Endothelial cell of umbilical vein (primary cell): ENCODE results near the gene FIZ1. TPM values are rescaled to one million over a fixed set of nuclear protein-coding genes. Genes with fewer than 3 reads are reported as not detected.
A peak's percentile ranks its signal among the peaks of the same experiment; 100 is the strongest.

Source experiments
- BruUV-seq: library from RNA; stranded (reverse); fragments of 400-500 nt; replicated peaks from 2 replicates; lab custom pipeline; 2021; lab: Mats Ljungman, UMichigan
- CTCF ChIA-PET: fragments of 300-600, 350-600 bp; sonication (Branson Sonifier 250); formaldehyde crosslinking; loops from one replicate; lab custom pipeline; 2021; ENCODE audit warnings: antibody characterized with exemption, inconsistent platforms; lab: Charles Lee
- POLR2A ChIA-PET: fragments of 300-600, 350-600 bp; sonication (Branson Sonifier 250); formaldehyde crosslinking; loops from one replicate; lab custom pipeline; 2021; ENCODE audit warnings: antibody characterized with exemption, inconsistent platforms; lab: Charles Lee
- DNase-seq: peaks from one replicate; pipeline ENCODE4 v3.0.0-alpha.2; 2011; ENCODE audit warnings: low read depth, low spot score
- FAIRE-seq: peaks from 2 replicates; lab custom pipeline; 2011; peaks lifted over from hg19 to GRCh38; lab: Jason Lieb, UNC
- H2AFZ ChIP-seq: 2 replicates; pipeline ENCODE4 v1.6.0; 2012; ENCODE audit warnings: low read depth, low read length, control low read depth, inconsistent platforms
- H3K27ac ChIP-seq: 2 replicates; pipeline ENCODE4 v1.5.1; 2011; ENCODE audit warnings: low read depth, mild to moderate bottlenecking, control low read depth, low read length, moderate library complexity; ENCODE audit not compliant: insufficient read depth
- H3K27me3 ChIP-seq, 2 experiments: 2 replicates each; pipeline versions ENCODE4 v1.6.0 to v1.6.1; 2011; ENCODE audit warnings: low read length in 2 of 2, mixed read lengths in 1 of 2; ENCODE audit not compliant: control insufficient read depth in 2 of 2, insufficient read depth in 2 of 2
- H3K36me3 ChIP-seq, 2 experiments: 2 replicates in 1 of 2; 3 replicates in 1 of 2; pipeline ENCODE4 v1.5.1; 2011; ENCODE audit warnings: low read length in 2 of 2, mild to moderate bottlenecking in 1 of 2, moderate library complexity in 1 of 2; ENCODE audit not compliant: control insufficient read depth in 2 of 2, insufficient read depth in 2 of 2; ENCODE audit errors: extremely low read depth in 1 of 2
- H3K4me1 ChIP-seq: 3 replicates; pipeline ENCODE4 v1.5.1; 2011; ENCODE audit warnings: mild to moderate bottlenecking, low read length; ENCODE audit not compliant: control insufficient read depth, insufficient read depth; ENCODE audit errors: extremely low read depth
- H3K4me2 ChIP-seq: 2 replicates; pipeline ENCODE4 v1.6.1; 2011; ENCODE audit warnings: low read length, control low read depth, mixed read lengths; ENCODE audit not compliant: insufficient read depth
- H3K4me3 ChIP-seq, 3 experiments: fragments of 200-600 bp in 1 of 3; sonication (generic), shearing (Covaris generic) in 1 of 3; replicated peaks in 1 of 3; 2 replicates each; pipeline ENCODE4 v1.5.1; 2011 to 2016; ENCODE audit warnings: control low read depth in 3 of 3, low read length in 3 of 3, mild to moderate bottlenecking in 2 of 3, inconsistent platforms in 1 of 3, low read depth in 1 of 3, moderate library complexity in 1 of 3; ENCODE audit not compliant: insufficient read depth in 1 of 3
- H3K79me2 ChIP-seq: 2 replicates; pipeline ENCODE4 v1.6.0; 2012; ENCODE audit warnings: low read length, inconsistent platforms; ENCODE audit not compliant: control insufficient read depth, insufficient read depth
- H3K9ac ChIP-seq: replicated peaks from 2 replicates; pipeline ENCODE3; 2011; ENCODE audit warnings: low read length, control low read depth; ENCODE audit not compliant: insufficient read depth; ENCODE audit errors: extremely low read depth
- H3K9me1 ChIP-seq: replicated peaks from 3 replicates; pipeline ENCODE4 v1.6.0; 2011; ENCODE audit warnings: mild to moderate bottlenecking, low read length; ENCODE audit not compliant: control insufficient read depth, insufficient read depth; ENCODE audit errors: extremely low read depth
- H3K9me3 ChIP-seq: replicated peaks from 2 replicates; pipeline ENCODE4 v1.5.1; 2012; ENCODE audit warnings: low read length, inconsistent platforms; ENCODE audit not compliant: control insufficient read depth, insufficient read depth
- H4K20me1 ChIP-seq: replicated peaks from 2 replicates; pipeline ENCODE3; 2011; ENCODE audit warnings: mild to moderate bottlenecking, low read length; ENCODE audit not compliant: control insufficient read depth, insufficient read depth; ENCODE audit errors: extremely low read depth
- FOS ChIP-seq: IDR thresholded peaks from 2 replicates; pipeline ENCODE4 v1.6.1; 2011; ENCODE audit warnings: mild to moderate bottlenecking, low read length, moderate library complexity, borderline replicate concordance; ENCODE audit not compliant: insufficient read depth
- POLR2AphosphoS5 ChIP-seq: IDR thresholded peaks from 2 replicates; pipeline ENCODE4 v1.6.1; 2012; ENCODE audit warnings: low read depth, mild to moderate bottlenecking, control low read depth, low read length, moderate library complexity; ENCODE audit not compliant: insufficient read depth
- dilution Hi-C: fragments of 300-500 bp; cut with MboI; formaldehyde crosslinking; loops from one replicate; pipeline ENCODE4 v1.15.0; 2019; ENCODE audit warnings: low sequenced_read_pairs; ENCODE audit not compliant: extremely low pct_ligation_motif_present
- intact Hi-C: fragments of 100-400 bp; cut with micrococcal nuclease; formaldehyde crosslinking; loops from one replicate; pipeline ENCODE4 v1.10.0; 2022
- polyA plus RNA-seq, 4 experiments: library from polyadenylated mRNA; depleted of rRNA in 3 of 4; stranded (reverse) in 3 of 4; unstranded in 1 of 4; fragments of >200 nt; gene quantifications; 2 replicates each; pipeline versions ENCODE4 v1.2.1 to v1.2.3, GENCODE V29; 2011 to 2012; ENCODE audit warnings: missing spikeins in 1 of 4
- total RNA-seq: library from RNA; stranded (reverse); gene quantifications from 2 replicates; pipeline ENCODE4 v1.2.3, GENCODE V29; 2021
- TF ChIP-seq, protein P1 (sequence below): IDR thresholded peaks from 2 replicates; pipeline ENCODE4 v1.6.1; 2011; ENCODE audit not compliant: insufficient read depth, insufficient read length
- TF ChIP-seq, protein P2 (sequence below), 2 donors: IDR thresholded peaks; 1 replicate in 1 of 2; 2 replicates in 1 of 2; pipeline ENCODE4 v1.5.1; 2011; ENCODE audit warnings: low read length in 2 of 2, mild to moderate bottlenecking in 2 of 2, moderate library complexity in 2 of 2, control low read depth in 1 of 2, inconsistent platforms in 1 of 2, low read depth in 1 of 2; ENCODE audit not compliant: insufficient read depth in 1 of 2; ENCODE audit errors: extremely low read depth in 1 of 2

FIZ1 gene
- total and polyA plus RNA-seq, 2 donors (not counting 3 experiments of a cell fraction or from before 2014, with no cell fraction given), result 6.6 to 15.6 TPM

- intact Hi-C loops (no loop called here), dilution Hi-C loops (no loop called here)
- FAIRE-seq (peak; percentile 4), DNase-seq (no peak)
- BruUV-seq, result no TSS peak
- ChIA-PET POLR2A (interaction anchor here (0.7 kb wide), 1 partner anchor 62 kb away, joined by 3 read pairs; no protein-coding TSS in a partner anchor), CTCF (interaction anchor here (0.8 to 2.1 kb wide), 7 partner anchors 8 to 24 kb away, joined by 3 to 14 read pairs (median 4); no protein-coding TSS in a partner anchor)
- Histone ChIP-seq H4K20me1 (no peaks in the 10 kb centered on the region), H3K4me2 (peak overlapping the region; percentile 60), H3K79me2 (peaks cover 19% of the 10 kb centered on the region), H3K4me3 (peak overlapping the region in 2 of 3 experiments; percentile 71 to 77), H3K9ac (no peak overlapping the region), H3K27ac (no peak overlapping the region), H3K27me3 (no peaks in the 10 kb centered on the region), H3K36me3 (peaks cover 3 to 12% of the 10 kb centered on the region in 2 experiments), H3K9me3 (no peaks in the 10 kb centered on the region), H2AFZ (peak overlapping the region; percentile 97), H3K9me1 (no peaks in the 10 kb centered on the region), H3K4me1 (peaks cover 28% of the 10 kb centered on the region)
- TF ChIP-seq POLR2AphosphoS5, result no peak
- TF ChIP-seq, protein P1, sequence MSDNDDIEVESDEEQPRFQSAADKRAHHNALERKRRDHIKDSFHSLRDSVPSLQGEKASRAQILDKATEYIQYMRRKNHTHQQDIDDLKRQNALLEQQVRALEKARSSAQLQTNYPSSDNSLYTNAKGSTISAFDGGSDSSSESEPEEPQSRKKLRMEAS, result no peak
- TF ChIP-seq, protein P2, sequence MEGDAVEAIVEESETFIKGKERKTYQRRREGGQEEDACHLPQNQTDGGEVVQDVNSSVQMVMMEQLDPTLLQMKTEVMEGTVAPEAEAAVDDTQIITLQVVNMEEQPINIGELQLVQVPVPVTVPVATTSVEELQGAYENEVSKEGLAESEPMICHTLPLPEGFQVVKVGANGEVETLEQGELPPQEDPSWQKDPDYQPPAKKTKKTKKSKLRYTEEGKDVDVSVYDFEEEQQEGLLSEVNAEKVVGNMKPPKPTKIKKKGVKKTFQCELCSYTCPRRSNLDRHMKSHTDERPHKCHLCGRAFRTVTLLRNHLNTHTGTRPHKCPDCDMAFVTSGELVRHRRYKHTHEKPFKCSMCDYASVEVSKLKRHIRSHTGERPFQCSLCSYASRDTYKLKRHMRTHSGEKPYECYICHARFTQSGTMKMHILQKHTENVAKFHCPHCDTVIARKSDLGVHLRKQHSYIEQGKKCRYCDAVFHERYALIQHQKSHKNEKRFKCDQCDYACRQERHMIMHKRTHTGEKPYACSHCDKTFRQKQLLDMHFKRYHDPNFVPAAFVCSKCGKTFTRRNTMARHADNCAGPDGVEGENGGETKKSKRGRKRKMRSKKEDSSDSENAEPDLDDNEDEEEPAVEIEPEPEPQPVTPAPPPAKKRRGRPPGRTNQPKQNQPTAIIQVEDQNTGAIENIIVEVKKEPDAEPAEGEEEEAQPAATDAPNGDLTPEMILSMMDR (IDR thresholded peaks at IDR 0.05; ENCODE audit: extremely low read depth in 1 of 2, insufficient read depth in 1 of 2, low read depth in 1 of 2, low read length in 2 of 2), result no peak
- no peak for TF ChIP-seq FOS
These were observed 47.8 kb upstream of the FIZ1 start for GRCh38 chr19:55646889-55647731.
